NCI-H69 (cell line): ENCODE results near the gene PAFAH1B2.

ENCODE experiments used
- DNase-seq: peaks from one replicate; lab custom pipeline; 2025; lab: John Stamatoyannopoulos, UW

Gene PAFAH1B2

GRCh38 chr11:117188620-117189081 lies 44.6 kb downstream of the PAFAH1B2 start:
- no peak for DNase-seq

- no peak for DNase-seq
Measured at GRCh38 chr11:117189191-117189940, 45.3 kb downstream of the PAFAH1B2 start.

GRCh38 chr11:117189941-117190544 lies 46.0 kb downstream of the PAFAH1B2 start:
- DNase-seq = no peak

- DNase-seq = no peak
Measured at GRCh38 chr11:117191680-117192400, 47.8 kb downstream of the PAFAH1B2 start.

GRCh38 chr11:117192401-117192875 lies 48.4 kb downstream of the PAFAH1B2 start:
- no peak for DNase-seq

- DNase-seq = no peak
Measured at GRCh38 chr11:117193130-117194020, 49.3 kb downstream of the PAFAH1B2 start.

- no peak for DNase-seq
Measured at GRCh38 chr11:117194267-117194666, 50.2 kb downstream of the PAFAH1B2 start.

- no peak for DNase-seq
Measured at GRCh38 chr11:117195258-117195657, 51.2 kb downstream of the PAFAH1B2 start.

- no peak for DNase-seq
Measured at GRCh38 chr11:117195761-117196160, 51.7 kb downstream of the PAFAH1B2 start.

- DNase-seq = no peak
Measured at GRCh38 chr11:117197006-117197405, 52.9 kb downstream of the PAFAH1B2 start.

- DNase-seq = no peak
Measured at GRCh38 chr11:117197516-117198456, 53.7 kb downstream of the PAFAH1B2 start.

- no peak for DNase-seq
Measured at GRCh38 chr11:117198613-117199012, 54.5 kb downstream of the PAFAH1B2 start.

GRCh38 chr11:117199053-117199915 lies 55.2 kb downstream of the PAFAH1B2 start, which contains the start of gene TAGLN:
Gene TAGLN (plus strand): TSS chr11:117199370. CDS start chr11:117203014, 3,644 bp downstream.
- no peak for DNase-seq

GRCh38 chr11:117199916-117200812 lies 56.1 kb downstream of the PAFAH1B2 start:
- no peak for DNase-seq

- no peak for DNase-seq
Measured at GRCh38 chr11:117200813-117201657, 56.9 kb downstream of the PAFAH1B2 start.

- no peak for DNase-seq
Measured at GRCh38 chr11:117201658-117202305, 57.7 kb downstream of the PAFAH1B2 start.
